B cell (primary cell): ENCODE data around the gene SMOC1. TPM values are rescaled to one million over a fixed set of nuclear protein-coding genes. Genes with fewer than 3 reads are reported as not detected.

Source experiments
- ATAC-seq: fragments of 200-7000 bp; cut with Tn5 transposase; one replicate; pipeline ENCODE4 v1.10.0; 2021; ENCODE audit warnings: low read depth, mild to moderate bottlenecking, moderate number of reproducible peaks, moderate library complexity
- CTCF ChIA-PET: fragments of 350-600 bp; sonication (Branson Sonifier 250); formaldehyde crosslinking; loops from one replicate; lab custom pipeline; 2021; ENCODE audit warnings: antibody characterized with exemption, inconsistent platforms; lab: Charles Lee
- POLR2A ChIA-PET: fragments of 350-600 bp; sonication (Branson Sonifier 250); formaldehyde crosslinking; loops from one replicate; lab custom pipeline; 2021; ENCODE audit warnings: antibody characterized with exemption; lab: Charles Lee
- DNase-seq: peaks from one replicate; pipeline ENCODE4 v3.0.0; 2013
- H2AFZ ChIP-seq: 2 replicates; pipeline ENCODE4 v1.6.1; 2012; ENCODE audit warnings: mild to moderate bottlenecking, low read depth, low read length; ENCODE audit not compliant: insufficient read depth, poor library complexity, severe bottlenecking
- H3K27ac ChIP-seq, 2 donors: 1 replicate in 1 of 2; 2 replicates in 1 of 2; pipeline ENCODE4 v1.5.1; 2012 to 2013; ENCODE audit warnings: low read length in 2 of 2, mild to moderate bottlenecking in 2 of 2, moderate library complexity in 1 of 2
- H3K27me3 ChIP-seq, 4 experiments: fragments of 200-600 bp in 1 of 4; sonication (generic) in 1 of 4; replicated peaks in 1 of 4; 1 replicate in 2 of 4; 2 replicates in 2 of 4; pipeline versions ENCODE4 v1.6.1 to v1.7.0; 2013 to 2016; ENCODE audit warnings: low read length in 3 of 4, mild to moderate bottlenecking in 2 of 4, mixed read lengths in 1 of 4, moderate library complexity in 1 of 4; ENCODE audit not compliant: insufficient read depth in 4 of 4, control insufficient read depth in 3 of 4; ENCODE audit errors: control extremely low read depth in 1 of 4
- H3K36me3 ChIP-seq, 2 experiments: replicated peaks in 1 of 2; 1 replicate in 1 of 2; 2 replicates in 1 of 2; pipeline versions ENCODE4 v1.6.1 to v1.7.1; 2013; ENCODE audit warnings: low read length in 1 of 2; ENCODE audit not compliant: insufficient read depth in 2 of 2, control insufficient read depth in 1 of 2; ENCODE audit errors: control extremely low read depth in 1 of 2, extremely low read depth in 1 of 2
- H3K4me1 ChIP-seq, 2 donors: fragments of 200-600 bp in 1 of 2; sonication (generic) in 1 of 2; 1 replicate in 1 of 2; 2 replicates in 1 of 2; pipeline versions ENCODE4 v1.5.1 to v1.6.1; 2013 to 2017; ENCODE audit warnings: low read length in 2 of 2; ENCODE audit not compliant: control insufficient read depth in 2 of 2, insufficient read depth in 2 of 2
- H3K4me2 ChIP-seq: replicated peaks from 2 replicates; pipeline ENCODE3; 2012; ENCODE audit warnings: mild to moderate bottlenecking, low read depth, low read length; ENCODE audit not compliant: poor library complexity, severe bottlenecking
- H3K4me3 ChIP-seq, 5 experiments: fragments of 200-600 bp in 1 of 5; sonication (generic) in 1 of 5; 1 replicate in 3 of 5; 2 replicates in 2 of 5; pipeline versions ENCODE4 v1.5.1 to v1.7.0; 2011 to 2016; ENCODE audit warnings: low read length in 4 of 5, mild to moderate bottlenecking in 4 of 5, low read depth in 2 of 5, control low read depth in 1 of 5, moderate library complexity in 1 of 5; ENCODE audit not compliant: insufficient read depth in 1 of 5; ENCODE audit errors: control extremely low read depth in 1 of 5, extremely low read depth in 1 of 5
- H3K79me2 ChIP-seq: fragments of 200-600 bp; sonication (generic); one replicate; pipeline ENCODE4 v1.6.0; 2016; ENCODE audit warnings: low read length; ENCODE audit not compliant: control insufficient read depth, insufficient read depth
- H3K9ac ChIP-seq: fragments of 200-600 bp; sonication (generic); 2 replicates; pipeline ENCODE4 v1.6.1; 2017; ENCODE audit warnings: mild to moderate bottlenecking, low read length, moderate library complexity
- H3K9me3 ChIP-seq, 3 donors: one replicate each; pipeline versions ENCODE4 v1.6.1 to v1.7.1; 2013; ENCODE audit warnings: low read length in 2 of 3; ENCODE audit not compliant: control insufficient read depth in 2 of 3, insufficient read depth in 1 of 3; ENCODE audit errors: control extremely low read depth in 1 of 3
- H4K20me1 ChIP-seq: 2 replicates; pipeline ENCODE4 v1.6.0; 2012; ENCODE audit warnings: mild to moderate bottlenecking, low read length; ENCODE audit not compliant: insufficient read depth, control insufficient read depth, poor library complexity, severe bottlenecking
- H3K27ac Mint-ChIP-seq: one replicate; pipeline ENCODE4 v1.8.0; 2021; ENCODE audit warnings: mixed read lengths
- H3K27me3 Mint-ChIP-seq: one replicate; pipeline ENCODE4 v1.8.0; 2021; ENCODE audit warnings: mixed read lengths
- H3K4me1 Mint-ChIP-seq: one replicate; pipeline ENCODE4 v1.8.0; 2021; ENCODE audit warnings: mixed read lengths
- H3K4me3 Mint-ChIP-seq: one replicate; pipeline ENCODE4 v1.8.0; 2021; ENCODE audit warnings: mixed read lengths
- H3K9me3 Mint-ChIP-seq: one replicate; pipeline ENCODE4 v1.8.0; 2022; ENCODE audit warnings: mixed read lengths; ENCODE audit not compliant: insufficient read depth
- CTCF ChIP-seq: fragments of 200-600 bp; IDR thresholded peaks from one replicate; pipeline ENCODE4 v1.8.0; 2022; ENCODE audit warnings: antibody characterized with exemption, mild to moderate bottlenecking
- EZH2 ChIP-seq: IDR thresholded peaks from 2 replicates; pipeline ENCODE4 v1.6.1; 2012; ENCODE audit warnings: borderline replicate concordance, low read depth, mild to moderate bottlenecking, moderate library complexity, low read length; ENCODE audit not compliant: insufficient read depth, poor library complexity, severe bottlenecking
- WGBS: methylation state at CpG from one replicate; pipeline ENCODE4 v1.1.5; 2013; ENCODE audit warnings: missing lambda C conversion rate; ENCODE audit not compliant: insufficient coverage; 5-methylcytosine and 5-hydroxymethylcytosine counted together
- intact Hi-C: fragments of 100-400 bp; cut with micrococcal nuclease; formaldehyde crosslinking; loops from one replicate; pipeline ENCODE4 v1.10.0; 2022
- polyA plus RNA-seq: library from polyadenylated mRNA; depleted of rRNA; stranded (reverse); fragments of >200 nt; gene quantifications from 2 replicates; pipeline ENCODE4 v1.2.3, GENCODE V29; 2012
- total RNA-seq, 2 donors: library from RNA; stranded (reverse); fragments of 120-200 nt in 1 of 2; gene quantifications; 1 replicate in 1 of 2; 2 replicates in 1 of 2; pipeline versions ENCODE4 v1.2.3 to v1.2.4, GENCODE V29; 2013 to 2022

The SMOC1 gene
- total and polyA plus RNA-seq, 2 donors (not counting 1 experiment from before 2014, with no cell fraction given): 0.04 to 0.84 TPM

GRCh38 chr14:69992564-69992963 is 113.3 kb downstream of the SMOC1 start:
- WGBS: 90% methylated on average over 3 of the region's 3 CpGs

GRCh38 chr14:69993326-69993725 is 114.1 kb downstream of the SMOC1 start:
- Histone ChIP-seq H3K27ac (no peak overlapping the region), H3K4me2 (no peak overlapping the region), H4K20me1 (no peaks in the 10 kb centered on the region), H3K4me1 (no peaks in the 10 kb centered on the region), H2AFZ (no peak overlapping the region), H3K9me3 (no peaks in the 10 kb centered on the region), H3K4me3 (no peak overlapping the region), H3K9ac (no peak overlapping the region), H3K36me3 (no peaks in the 10 kb centered on the region), H3K79me2 (no peaks in the 10 kb centered on the region), H3K27me3 (peaks cover 0 to 12% (median 0%) of the 10 kb centered on the region in 4 experiments)
- POLR2A ChIA-PET: no interaction called here
- intact Hi-C loops: no loop called here
- CTCF ChIA-PET: no interaction called here
- DNase-seq: no peak
- 90% methylated on average over 2 of the region's 2 CpGs for WGBS
- H3K27me3 Mint-ChIP-seq: peaks cover 36% of the 10 kb centered on the region
- no peaks in the 10 kb centered on the region for H3K9me3 Mint-ChIP-seq
- TF ChIP-seq CTCF: no peak
- TF ChIP-seq EZH2: no peak
- no peak overlapping the region for H3K27ac Mint-ChIP-seq
- ATAC-seq: no peak
- H3K4me1 Mint-ChIP-seq: no peaks in the 10 kb centered on the region
- H3K4me3 Mint-ChIP-seq: no peak overlapping the region

More at GRCh38 chr14:69992564-69992963, 113.3 kb downstream of the SMOC1 start:
- H3K27me3 Mint-ChIP-seq: peaks cover 36% of the 10 kb centered on the region
- no peaks in the 10 kb centered on the region for H4K20me1 ChIP-seq
- H3K9ac ChIP-seq: no peak overlapping the region
- H3K4me1 Mint-ChIP-seq: no peaks in the 10 kb centered on the region
- ATAC-seq (no peak), DNase-seq (no peak)
- intact Hi-C loops: no loop called here
- peaks cover 0 to 12% (median 0%) of the 10 kb centered on the region in 4 experiments for H3K27me3 ChIP-seq
- H3K4me1 ChIP-seq: no peaks in the 10 kb centered on the region
- no peaks in the 10 kb centered on the region for H3K9me3 Mint-ChIP-seq
- H3K4me2 ChIP-seq: no peak overlapping the region
- H3K79me2 ChIP-seq: no peaks in the 10 kb centered on the region
- POLR2A ChIA-PET: no interaction called here
- no peaks in the 10 kb centered on the region for H3K9me3 ChIP-seq
- TF ChIP-seq CTCF (no peak), EZH2 (no peak)
- CTCF ChIA-PET: no interaction called here
- no peak overlapping the region for H2AFZ ChIP-seq
- H3K36me3 ChIP-seq: no peaks in the 10 kb centered on the region
- no peak overlapping the region for H3K4me3 ChIP-seq
- no peak overlapping the region for H3K27ac ChIP-seq
- no peak overlapping the region for H3K27ac Mint-ChIP-seq
- no peak overlapping the region for H3K4me3 Mint-ChIP-seq
